T-helper 22 cell (primary cell): ENCODE results near the gene MTMR3.

Experiments
- DNase-seq: peaks from one replicate; pipeline ENCODE4 v3.0.0-alpha.2; 2020; ENCODE audit warnings: low read depth

MTMR3 gene

DNA sequence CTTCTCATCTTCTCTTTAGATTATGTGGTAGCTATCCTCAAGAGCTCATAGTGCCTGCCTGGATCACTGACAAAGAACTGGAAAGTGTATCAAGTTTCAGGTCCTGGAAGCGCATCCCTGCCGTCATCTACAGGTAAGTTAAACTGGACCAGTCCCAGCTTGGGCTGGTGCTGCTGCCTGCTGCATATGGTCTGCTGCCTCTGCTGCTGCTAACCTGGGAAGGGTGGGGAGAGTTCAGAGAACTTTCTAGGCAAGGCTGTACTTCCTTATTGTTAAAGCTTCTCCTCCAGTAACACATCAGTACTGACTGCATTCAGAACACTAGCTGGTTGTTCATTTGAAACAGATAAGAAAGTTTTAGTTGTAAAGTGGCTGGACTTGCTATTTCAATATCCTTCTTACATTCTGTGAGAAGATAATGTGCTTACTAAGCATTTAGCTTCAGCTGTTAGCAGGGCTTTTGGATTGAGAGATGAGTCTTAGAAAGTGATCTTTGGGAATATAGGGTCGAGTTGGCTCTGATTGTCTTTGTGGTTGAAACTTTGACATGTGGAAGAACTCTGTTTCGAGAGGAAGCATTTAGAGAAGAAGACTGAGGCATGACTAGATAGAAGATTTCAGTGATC, 120.0 kb downstream of the MTMR3 start:
- DNase-seq = no peak

- no peak for DNase-seq
Measured at GRCh38 chr22:30004101-30004500, 121.1 kb downstream of the MTMR3 start.

GRCh38 chr22:30004694-30005093, 121.7 kb downstream of the MTMR3 start:
- no peak for DNase-seq

GRCh38 chr22:30005213-30005857, 122.4 kb downstream of the MTMR3 start:
- peak; percentile 7 for DNase-seq

GRCh38 chr22:30007361-30007760, 124.4 kb downstream of the MTMR3 start:
- DNase-seq = no peak

- no peak for DNase-seq
Measured at GRCh38 chr22:30008401-30008800, 125.4 kb downstream of the MTMR3 start.

- no peak for DNase-seq
Measured at GRCh38 chr22:30009478-30009877, 126.5 kb downstream of the MTMR3 start.

DNA sequence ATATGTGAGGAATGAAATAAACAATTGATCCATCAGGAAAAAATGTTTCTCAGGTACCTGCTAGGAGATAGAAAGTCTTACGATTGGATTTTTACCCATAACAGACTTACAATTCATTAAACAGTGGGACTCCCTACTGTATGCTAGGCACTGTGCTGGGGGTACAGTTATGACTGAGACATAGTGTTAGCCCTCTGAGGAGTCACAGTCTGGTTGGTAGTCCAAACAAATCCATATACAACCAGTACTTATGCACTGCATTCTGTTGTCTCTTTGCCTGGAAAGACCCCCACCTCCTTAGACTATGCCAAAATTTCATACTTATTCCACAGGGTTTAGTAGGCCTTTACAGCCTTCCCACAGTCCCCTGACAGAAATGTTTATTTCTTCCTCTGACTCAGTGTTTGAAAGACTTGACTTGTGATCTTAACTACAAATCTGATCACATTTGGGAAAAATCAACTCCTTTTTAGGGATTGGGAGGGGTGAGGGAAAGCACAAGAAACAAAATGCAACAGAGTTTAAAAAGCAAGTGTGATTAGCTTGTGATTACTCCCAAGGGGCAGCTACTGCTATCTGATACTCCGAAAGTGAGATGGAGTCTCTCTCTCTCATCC, 127.9 kb downstream of the MTMR3 start:
- DNase-seq = no peak

DNA sequence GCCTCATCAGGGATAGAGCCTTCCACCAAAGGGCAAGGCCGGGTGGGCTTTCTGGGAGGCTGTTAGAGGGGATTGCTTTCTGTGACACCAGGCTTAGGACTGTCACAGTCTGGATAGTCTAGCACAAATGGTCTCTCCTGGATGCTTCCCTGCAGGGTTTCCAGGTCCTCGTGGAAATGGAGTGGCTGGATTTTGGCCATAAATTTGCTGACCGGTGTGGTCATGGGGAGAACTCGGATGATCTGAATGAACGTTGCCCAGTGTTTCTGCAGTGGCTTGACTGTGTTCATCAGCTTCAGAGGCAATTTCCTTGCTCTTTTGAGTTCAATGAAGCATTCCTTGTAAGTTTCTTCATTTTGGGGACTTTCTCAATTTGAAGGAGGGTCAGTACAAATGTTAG, 130.2 kb downstream of the MTMR3 start:
- no peak for DNase-seq

- DNase-seq = no peak
Measured at GRCh38 chr22:30014244-30014643, 131.3 kb downstream of the MTMR3 start.

- DNase-seq = no peak
Measured at GRCh38 chr22:30015229-30015797, 132.3 kb downstream of the MTMR3 start.

DNA sequence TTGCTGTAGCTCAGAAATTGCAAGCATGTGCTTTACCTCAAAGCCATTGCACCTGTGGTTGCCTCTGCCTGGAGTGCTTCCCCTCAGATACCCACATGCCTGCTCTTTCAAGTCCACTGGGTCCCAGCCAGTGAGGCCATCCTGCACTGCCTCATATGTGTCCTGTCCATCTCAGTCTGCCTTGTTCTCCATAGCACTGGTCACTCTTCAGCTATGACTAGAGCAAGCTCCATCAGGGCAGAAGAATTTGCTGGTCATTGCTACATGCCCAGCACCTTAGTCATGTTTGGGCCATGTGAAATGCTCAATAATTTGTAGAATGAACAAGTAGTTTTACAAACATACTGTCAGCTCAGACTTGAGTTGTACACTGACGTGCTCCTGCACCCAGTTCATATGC, 132.9 kb downstream of the MTMR3 start:
- no peak for DNase-seq

DNA sequence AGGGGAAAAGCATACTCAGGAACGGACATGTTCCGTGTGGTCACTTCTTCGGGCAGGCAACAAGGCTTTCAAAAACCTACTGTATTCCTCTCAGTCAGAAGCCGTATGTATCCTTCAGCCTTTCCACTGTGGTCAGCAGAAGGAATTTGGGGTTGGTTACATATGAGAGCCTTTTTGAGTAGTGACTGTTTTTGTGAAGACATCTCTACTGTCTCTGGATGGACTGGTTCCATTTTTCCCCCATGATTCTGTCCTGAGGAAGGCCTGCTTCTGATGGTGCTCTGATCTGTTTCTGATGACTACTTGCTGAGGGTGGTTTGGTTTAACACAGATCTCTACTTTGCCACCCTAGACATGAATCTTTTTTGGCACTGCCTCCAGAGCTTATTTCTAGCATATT, 133.6 kb downstream of the MTMR3 start:
- DNase-seq = no peak

GRCh38 chr22:30017375-30018223, 134.6 kb downstream of the MTMR3 start:
- DNase-seq = no peak

GRCh38 chr22:30020511-30020910, 137.5 kb downstream of the MTMR3 start:
- DNase-seq = no peak

- no peak for DNase-seq
Measured at GRCh38 chr22:30021338-30021737, 138.4 kb downstream of the MTMR3 start.

DNA sequence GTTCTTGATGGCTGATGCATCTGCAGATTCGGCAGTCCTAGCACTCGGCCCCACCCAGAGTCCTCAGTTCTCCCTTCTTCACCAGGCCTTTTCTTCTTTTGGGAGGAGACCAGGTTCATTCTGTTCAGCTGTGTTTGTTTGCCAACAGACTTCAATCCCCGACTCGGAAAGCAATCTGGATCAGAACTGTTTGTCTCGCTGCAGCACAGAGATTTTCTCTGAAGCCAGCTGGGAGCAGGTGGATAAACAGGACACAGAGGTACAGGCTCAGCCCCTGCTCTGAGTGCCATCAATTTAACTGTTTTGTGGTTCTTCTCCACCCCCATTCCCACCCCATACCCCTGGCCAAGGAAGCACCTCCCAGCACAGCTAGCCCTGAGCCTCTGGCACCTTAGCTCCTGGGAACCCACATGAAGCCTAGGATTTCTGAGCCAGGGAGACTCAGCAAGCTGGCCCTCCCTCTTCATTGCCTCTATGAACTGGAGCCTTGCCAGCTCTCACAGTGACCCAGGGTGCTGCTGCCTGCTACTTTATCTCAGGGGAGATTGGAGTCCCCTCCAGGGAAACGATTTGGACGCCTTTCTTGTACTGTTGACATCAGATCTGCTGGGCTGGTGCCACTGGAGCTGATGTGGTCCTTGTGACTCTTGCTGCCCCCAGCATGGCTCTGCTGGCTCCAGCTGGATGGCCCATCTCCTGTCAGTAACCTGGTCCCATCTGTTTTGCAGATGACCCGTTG, 139.1 kb downstream of the MTMR3 start:
- DNase-seq = no peak

DNA sequence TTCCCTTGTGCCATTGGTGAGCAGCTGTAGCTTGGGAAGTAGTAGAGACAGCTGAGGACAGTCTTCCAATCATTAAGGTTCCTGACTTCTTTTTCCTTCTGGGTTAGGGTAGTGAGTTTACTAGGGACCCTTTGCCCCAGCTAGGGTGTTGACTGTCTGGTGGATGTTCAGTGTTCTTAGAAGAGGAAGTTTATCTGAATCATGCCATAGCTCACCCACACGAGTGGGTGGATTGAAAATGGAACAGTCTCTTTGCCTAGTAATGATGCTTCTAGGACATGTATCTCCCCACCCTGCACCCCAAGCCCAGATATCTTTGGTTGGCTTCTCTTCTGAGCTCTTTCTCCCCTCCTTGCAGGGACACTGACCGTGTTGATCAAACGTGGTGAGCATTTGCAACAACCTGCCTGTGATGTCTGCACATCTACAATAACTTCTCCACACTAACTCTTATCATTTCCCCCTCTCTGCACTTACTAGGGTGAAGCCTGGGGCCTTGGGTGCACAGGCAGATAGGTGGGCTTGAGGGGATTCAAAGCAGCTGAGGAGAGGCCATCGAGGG, 140.2 kb downstream of the MTMR3 start:
- no peak for DNase-seq

- no peak for DNase-seq
Measured at GRCh38 chr22:30024231-30024630, 141.3 kb downstream of the MTMR3 start.

- no peak for DNase-seq
Measured at GRCh38 chr22:30025221-30025620, 142.2 kb downstream of the MTMR3 start.

DNA sequence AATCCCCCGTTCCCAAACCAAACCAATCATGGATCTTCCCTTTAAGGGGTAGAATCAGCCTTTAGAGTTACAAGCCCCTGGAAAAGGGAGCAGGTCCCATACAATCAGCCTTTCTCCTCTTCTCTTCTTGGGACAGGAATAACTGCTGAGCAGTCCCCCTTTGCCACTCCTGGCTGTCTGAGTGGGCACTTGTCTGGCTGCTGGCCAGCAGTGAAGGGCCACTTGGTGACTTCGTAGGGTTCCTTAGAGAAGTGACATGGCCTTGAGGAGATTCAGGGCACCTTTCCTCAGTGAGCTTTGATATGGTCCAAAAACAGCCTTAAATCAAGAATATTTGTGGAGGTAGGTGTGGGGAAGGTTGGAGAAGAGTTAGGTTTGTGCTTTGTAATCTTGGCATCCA, 143.8 kb downstream of the MTMR3 start:
- no peak for DNase-seq
